ENCODE results near the gene RET.

Gene RET

DNA sequence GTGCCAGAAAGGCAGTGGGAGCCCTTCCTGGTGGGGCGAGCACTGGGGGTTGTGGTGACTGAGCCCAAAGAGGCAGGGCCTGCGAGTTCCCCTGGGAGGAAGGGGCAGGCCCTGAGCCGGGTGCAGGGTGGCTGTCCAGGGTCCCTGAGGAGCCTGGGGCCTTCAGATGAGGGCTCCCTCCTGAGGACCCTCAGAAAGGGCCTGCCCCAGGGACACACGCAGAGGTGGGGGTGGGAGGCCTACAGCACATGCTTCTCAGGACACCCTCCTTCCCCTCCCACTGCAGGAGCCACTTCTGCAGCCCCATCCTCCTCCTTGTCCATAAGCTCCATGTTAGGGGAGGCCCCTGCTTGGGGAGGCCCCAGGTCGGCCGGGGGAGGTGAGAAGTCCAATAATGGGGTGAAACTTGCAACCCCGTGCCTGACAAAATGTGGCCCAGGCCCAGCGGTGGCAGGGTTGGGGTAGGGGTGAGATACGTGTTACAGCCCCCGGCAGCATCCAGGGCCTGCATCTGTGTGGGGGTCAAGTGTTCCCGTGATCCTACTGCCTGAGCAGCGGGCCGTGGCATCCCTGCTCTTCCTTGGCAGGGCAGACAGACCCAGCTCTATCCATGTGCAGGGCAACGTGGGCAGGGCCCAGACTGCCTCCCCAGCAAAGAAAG lies 31.8 kb upstream of the RET start:
- TF ChIP-seq CTCF (IDR thresholded peaks at IDR 0.05; ENCODE audit: insufficient read depth, missing control alignments) = no peak
- DNase-seq (ENCODE audit: insufficient read length, low spot score) (no peak), FAIRE-seq (no peak)

GRCh38 chr10:43045631-43046287 lies 31.1 kb upstream of the RET start:
- TF ChIP-seq CTCF (IDR thresholded peaks at IDR 0.05; ENCODE audit: insufficient read depth, missing control alignments) = no peak
- no peak for DNase-seq (ENCODE audit: insufficient read length, low spot score)
- FAIRE-seq = no peak

DNA sequence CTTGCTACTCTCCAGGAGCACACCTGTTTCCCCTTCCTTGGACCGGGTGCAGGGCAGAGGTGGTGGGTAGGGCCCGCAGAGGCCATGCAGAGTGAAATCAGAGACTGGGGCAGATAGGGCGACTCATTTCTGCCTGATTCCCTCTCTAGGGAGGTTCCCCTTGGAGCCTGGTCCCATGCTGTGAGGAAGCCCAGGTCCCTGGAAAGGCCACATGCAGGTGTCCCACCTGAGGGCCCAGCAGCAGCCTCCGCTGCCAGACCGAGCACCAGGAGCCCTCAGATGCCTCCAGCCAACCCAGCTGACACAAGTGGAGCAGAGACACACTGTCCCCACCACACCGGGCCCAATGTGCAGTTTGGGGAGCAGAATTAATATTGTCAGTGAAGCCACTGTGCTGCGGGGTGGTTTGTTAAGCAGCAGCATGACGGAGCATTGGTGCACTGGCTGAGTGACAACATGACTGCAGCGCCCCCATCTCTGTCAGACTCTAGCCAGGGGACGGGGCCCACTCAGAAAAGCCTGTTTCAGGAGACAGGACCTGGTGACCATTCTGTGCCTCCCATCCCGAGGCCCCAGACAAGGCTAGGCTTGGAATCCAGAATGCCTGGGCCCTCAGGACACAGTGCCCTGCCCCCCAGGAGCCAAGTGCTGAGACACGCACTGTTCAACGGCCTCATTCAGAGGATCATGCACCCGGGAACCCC lies 30.4 kb upstream of the RET start:
- DNase-seq (ENCODE audit: insufficient read length, low spot score) = no peak
- no peak for FAIRE-seq
- TF ChIP-seq CTCF (IDR thresholded peaks at IDR 0.05; ENCODE audit: insufficient read depth, missing control alignments) = no peak

GRCh38 chr10:43047288-43047970 lies 29.4 kb upstream of the RET start:
- DNase-seq (ENCODE audit: insufficient read length, low spot score) = no peak

DNA sequence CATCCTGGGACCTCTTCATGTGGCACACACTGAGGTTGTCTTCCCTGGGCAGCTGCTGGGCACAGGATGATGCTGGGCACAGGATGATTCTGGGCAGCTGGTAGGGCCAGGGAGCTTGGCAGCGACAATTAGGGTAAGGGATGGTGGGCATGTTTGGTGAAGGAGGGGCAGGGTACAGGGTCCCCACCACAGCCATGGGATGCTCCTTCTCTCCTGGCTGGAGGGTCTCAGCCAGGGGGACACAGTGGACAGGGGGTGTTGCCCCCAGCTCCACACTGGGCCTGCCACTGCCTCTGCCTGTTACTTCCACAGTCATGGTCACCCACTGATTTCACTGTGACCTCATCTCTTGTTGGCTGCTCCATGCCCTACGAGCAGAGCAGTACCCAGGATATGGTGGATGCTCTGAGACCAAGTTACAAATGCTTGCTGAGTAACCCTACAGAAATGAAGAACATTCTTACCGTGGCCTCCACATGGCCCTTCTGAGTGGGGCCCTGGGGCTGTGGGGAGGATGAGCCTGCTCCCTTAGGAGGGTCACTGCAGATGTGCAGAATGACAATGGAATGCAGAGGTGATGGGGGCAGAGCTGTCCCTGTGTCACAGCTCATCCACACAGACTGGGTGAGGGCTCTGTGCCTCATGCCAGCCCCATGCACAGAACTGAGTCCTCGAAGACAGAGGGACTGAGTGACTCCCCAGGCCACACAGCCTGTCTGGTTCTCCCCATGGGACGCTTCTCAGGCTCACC lies 28.4 kb upstream of the RET start:
- no peak for FAIRE-seq
- no peak for DNase-seq (ENCODE audit: insufficient read length, low spot score)
- no peak for TF ChIP-seq CTCF (IDR thresholded peaks at IDR 0.05; ENCODE audit: insufficient read depth, missing control alignments)

More at GRCh38 chr10:43047288-43047970, 29.4 kb upstream of the RET start:
- no peak for TF ChIP-seq CTCF (IDR thresholded peaks at IDR 0.05; ENCODE audit: insufficient read depth, missing control alignments)
- no peak for FAIRE-seq

DNA sequence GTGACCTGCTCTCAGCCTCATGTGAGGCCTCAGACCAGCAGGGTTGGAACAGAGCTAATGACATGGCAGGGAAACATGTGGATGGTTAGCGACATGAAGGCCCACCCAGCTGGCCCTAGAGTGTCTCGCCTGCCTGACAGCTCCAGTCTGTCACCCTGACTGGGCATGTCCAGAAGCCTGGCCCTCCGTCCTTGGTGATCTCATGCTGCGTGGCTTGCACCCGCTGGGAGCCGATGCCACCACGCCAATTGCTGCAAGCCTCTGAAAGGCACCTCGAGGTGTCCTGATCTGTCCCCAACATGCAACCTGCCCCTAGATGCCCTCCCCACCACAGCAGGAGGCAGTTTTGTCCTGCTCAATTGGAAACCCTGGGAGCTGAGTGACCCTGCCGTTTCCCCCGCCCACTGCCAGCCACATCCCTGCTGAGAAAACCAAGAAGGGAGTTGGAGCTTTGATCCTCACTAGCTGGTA lies 27.8 kb upstream of the RET start:
- no peak for DNase-seq (ENCODE audit: insufficient read length, low spot score)
- no peak for FAIRE-seq
- no peak for TF ChIP-seq CTCF (IDR thresholded peaks at IDR 0.05; ENCODE audit: insufficient read depth, missing control alignments)
